GM18907 (cell line): ENCODE results near the gene FABP1.

Source experiments
- ATAC-seq: cut with Tn5 transposase; IDR thresholded peaks from one replicate; pipeline ENCODE4 v1.9.1; 2021; ENCODE audit warnings: mild to moderate bottlenecking, moderate library complexity; ENCODE audit not compliant: unreplicated experiment

FABP1 gene

GRCh38 chr2:88116669-88117432, 11.0 kb downstream of the FABP1 start:
- no peak for ATAC-seq

- no peak for ATAC-seq
Observed at GRCh38 chr2:88115825-88116518, 11.9 kb downstream of the FABP1 start.

GRCh38 chr2:88114889-88115288, 13.0 kb downstream of the FABP1 start:
- ATAC-seq = no peak

- no peak for ATAC-seq
Observed at GRCh38 chr2:88113069-88113468, 14.8 kb downstream of the FABP1 start.

- no peak for ATAC-seq
Observed at GRCh38 chr2:88110830-88111229, 17.0 kb downstream of the FABP1 start.

- no peak for ATAC-seq
Observed at GRCh38 chr2:88108796-88109195, 19.1 kb downstream of the FABP1 start.

GRCh38 chr2:88100489-88100858, 27.4 kb downstream of the FABP1 start:
- ATAC-seq = no peak

GRCh38 chr2:88099798-88100488, 27.9 kb downstream of the FABP1 start:
- ATAC-seq = no peak

GRCh38 chr2:88098558-88098900, 29.3 kb downstream of the FABP1 start:
- ATAC-seq = no peak

- ATAC-seq = no peak
Observed at GRCh38 chr2:88097891-88098557, 29.8 kb downstream of the FABP1 start.

GRCh38 chr2:88097192-88097591, 30.7 kb downstream of the FABP1 start:
- no peak for ATAC-seq

- ATAC-seq = no peak
Observed at GRCh38 chr2:88096708-88097107, 31.2 kb downstream of the FABP1 start.

GRCh38 chr2:88095022-88095421, 32.8 kb downstream of the FABP1 start:
- ATAC-seq = no peak

GRCh38 chr2:88092773-88093172, 35.1 kb downstream of the FABP1 start:
- no peak for ATAC-seq

GRCh38 chr2:88091943-88092342, 35.9 kb downstream of the FABP1 start:
- ATAC-seq = no peak

GRCh38 chr2:88090446-88091283, 37.2 kb downstream of the FABP1 start:
- no peak for ATAC-seq

- ATAC-seq = no peak
Observed at GRCh38 chr2:88088999-88089398, 38.9 kb downstream of the FABP1 start.

GRCh38 chr2:88087763-88088162, 40.1 kb downstream of the FABP1 start:
- ATAC-seq = no peak

- no peak for ATAC-seq
Observed at GRCh38 chr2:88087073-88087472, 40.8 kb downstream of the FABP1 start.

- no peak for ATAC-seq
Observed at GRCh38 chr2:88086401-88086800, 41.5 kb downstream of the FABP1 start.

- ATAC-seq = no peak
Observed at GRCh38 chr2:88085602-88086001, 42.3 kb downstream of the FABP1 start.
